ENCODE measurements around the gene UGT3A1. TPM values are rescaled to one million over a fixed set of nuclear protein-coding genes. Genes with fewer than 3 reads are reported as not detected.
"Not testable (repeated sequence)": the region's sequence is repeated elsewhere in the genome, so short reads cannot be mapped to it uniquely, and the experiment has no call there.

The UGT3A1 gene
- total RNA-seq, 1 donor = not detected

GRCh38 chr5:36029914-36030313, 38.7 kb upstream of the UGT3A1 start:
- no peak overlapping the region for H3K4me3 ChIP-seq (ENCODE audit: low read depth, low read length)
- TF ChIP-seq, protein P1, sequence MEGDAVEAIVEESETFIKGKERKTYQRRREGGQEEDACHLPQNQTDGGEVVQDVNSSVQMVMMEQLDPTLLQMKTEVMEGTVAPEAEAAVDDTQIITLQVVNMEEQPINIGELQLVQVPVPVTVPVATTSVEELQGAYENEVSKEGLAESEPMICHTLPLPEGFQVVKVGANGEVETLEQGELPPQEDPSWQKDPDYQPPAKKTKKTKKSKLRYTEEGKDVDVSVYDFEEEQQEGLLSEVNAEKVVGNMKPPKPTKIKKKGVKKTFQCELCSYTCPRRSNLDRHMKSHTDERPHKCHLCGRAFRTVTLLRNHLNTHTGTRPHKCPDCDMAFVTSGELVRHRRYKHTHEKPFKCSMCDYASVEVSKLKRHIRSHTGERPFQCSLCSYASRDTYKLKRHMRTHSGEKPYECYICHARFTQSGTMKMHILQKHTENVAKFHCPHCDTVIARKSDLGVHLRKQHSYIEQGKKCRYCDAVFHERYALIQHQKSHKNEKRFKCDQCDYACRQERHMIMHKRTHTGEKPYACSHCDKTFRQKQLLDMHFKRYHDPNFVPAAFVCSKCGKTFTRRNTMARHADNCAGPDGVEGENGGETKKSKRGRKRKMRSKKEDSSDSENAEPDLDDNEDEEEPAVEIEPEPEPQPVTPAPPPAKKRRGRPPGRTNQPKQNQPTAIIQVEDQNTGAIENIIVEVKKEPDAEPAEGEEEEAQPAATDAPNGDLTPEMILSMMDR (IDR thresholded peaks at IDR 0.05; ENCODE audit: insufficient read depth, low read length) = no peak
- DNase-seq (ENCODE audit: low read depth) = no peak

DNA sequence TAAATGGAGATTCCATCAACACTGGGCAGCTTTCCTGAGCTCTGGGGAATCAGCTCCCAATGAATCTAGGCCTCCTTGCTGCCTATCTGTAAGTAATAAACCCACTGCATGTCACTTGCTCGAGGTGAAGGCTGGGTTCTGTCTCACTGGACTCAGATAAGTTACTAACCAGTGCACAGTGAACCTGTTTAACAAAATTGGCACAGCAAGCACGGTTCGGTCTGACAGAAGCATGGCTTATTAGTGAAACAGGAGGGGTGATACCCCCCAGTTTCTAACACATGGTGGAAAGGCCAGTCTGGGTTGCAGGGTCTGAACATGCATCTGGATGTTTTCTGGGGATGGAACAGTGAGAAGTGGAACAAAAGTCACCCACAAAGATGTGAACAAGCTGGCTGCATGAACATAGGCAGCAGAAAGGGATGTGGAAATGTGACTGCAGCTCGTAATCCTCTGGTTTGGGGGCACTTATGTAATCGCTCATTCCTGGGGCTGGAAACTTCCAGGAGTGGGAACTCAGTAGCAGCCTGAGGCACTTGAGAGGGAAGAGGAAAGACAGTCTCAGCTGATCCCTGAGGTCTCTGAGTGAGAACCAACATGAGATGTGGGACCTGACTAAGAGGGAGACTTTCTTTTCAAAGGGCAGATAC, 37.8 kb upstream of the UGT3A1 start:
- DNase-seq (ENCODE audit: low read depth) = no peak
- TF ChIP-seq, protein P1 (IDR thresholded peaks at IDR 0.05; ENCODE audit: insufficient read depth, low read length) = no peak
- H3K4me3 ChIP-seq (ENCODE audit: low read depth, low read length) = no peak overlapping the region

DNA sequence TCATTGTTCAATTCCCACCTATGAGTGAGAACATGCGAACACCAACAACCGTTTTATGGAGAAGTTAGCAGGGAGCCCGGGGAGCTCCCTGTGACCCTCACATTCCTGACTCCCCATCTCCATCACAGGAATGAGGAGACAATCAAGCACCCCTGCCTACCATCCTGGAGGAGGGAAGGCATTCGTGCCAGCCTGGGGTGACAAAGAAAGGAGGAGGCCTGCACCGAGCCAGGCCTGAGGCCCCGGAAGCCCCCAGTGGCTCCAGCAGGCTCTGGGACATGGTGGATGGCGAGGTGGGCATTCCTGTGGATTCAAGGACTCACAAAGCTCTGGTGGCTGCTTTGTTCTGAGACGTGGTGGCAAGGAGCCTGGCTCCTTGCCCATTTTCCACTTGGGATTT, 36.5 kb upstream of the UGT3A1 start:
- H3K4me3 ChIP-seq (ENCODE audit: low read depth, low read length) = no peak overlapping the region
- TF ChIP-seq, protein P1 (IDR thresholded peaks at IDR 0.05; ENCODE audit: insufficient read depth, low read length) = no peak
- no peak for DNase-seq (ENCODE audit: low read depth)

DNA sequence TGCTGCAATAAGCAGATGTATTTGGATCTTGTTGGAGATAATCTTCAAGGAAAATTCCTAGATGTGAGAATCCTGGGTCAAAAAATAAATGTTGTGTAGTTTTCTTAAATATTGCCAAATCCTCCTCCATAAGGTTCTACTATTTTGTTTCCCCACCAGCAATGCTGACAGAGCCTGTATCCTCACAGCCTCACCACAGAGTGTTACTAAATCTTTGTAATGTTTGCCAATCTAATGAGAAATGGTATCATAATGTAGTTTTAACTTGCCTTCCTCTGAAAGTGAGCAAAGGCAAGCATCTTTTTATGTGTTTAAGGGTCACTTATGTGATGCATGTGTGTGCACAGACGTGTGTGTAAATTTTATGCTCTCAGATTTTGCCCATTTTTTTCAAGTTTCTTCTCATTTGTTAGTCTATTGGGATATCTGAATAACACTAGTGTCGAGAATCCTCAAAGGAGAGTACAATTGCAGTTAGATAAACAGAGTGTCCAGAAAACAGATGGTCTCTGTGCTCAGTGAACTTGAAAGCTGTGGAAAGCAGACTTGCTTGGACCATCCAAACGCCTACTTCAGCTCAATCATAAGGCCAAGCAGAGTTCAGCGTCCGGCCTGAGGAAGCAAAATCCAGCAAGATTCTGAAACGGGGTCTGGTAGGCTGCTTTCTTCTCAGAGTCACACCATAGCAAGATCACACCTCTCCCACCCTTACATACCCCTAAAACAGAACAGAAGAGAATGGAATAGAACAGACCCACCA, 35.7 kb upstream of the UGT3A1 start:
- DNase-seq (ENCODE audit: low read depth) = no peak
- TF ChIP-seq, protein P1 (IDR thresholded peaks at IDR 0.05; ENCODE audit: insufficient read depth, low read length) = no peak
- no peak overlapping the region for H3K4me3 ChIP-seq (ENCODE audit: low read depth, low read length)

DNA sequence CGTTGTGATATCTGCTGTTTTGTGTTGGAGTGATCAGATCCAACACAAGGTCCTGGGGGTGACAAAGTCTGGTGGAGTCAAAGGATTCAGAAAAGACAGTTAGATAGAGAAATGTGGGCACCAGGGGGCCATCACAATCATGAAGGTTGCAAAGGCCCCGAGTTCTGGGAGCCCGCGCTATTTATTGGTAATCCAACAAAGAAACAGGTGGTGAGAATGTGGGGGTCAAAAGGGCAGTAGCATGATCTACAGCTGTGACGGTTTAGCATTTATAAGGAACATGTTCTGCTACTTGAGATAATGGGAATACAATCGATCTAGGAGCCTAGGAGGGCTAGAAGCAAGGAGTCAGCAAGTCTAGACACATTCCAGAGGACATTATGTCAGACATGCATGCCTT, 31.1 kb upstream of the UGT3A1 start:
- H3K4me3 ChIP-seq (ENCODE audit: low read depth, low read length); DNase-seq (ENCODE audit: low read depth): not testable (repeated sequence)

GRCh38 chr5:36019584-36019983, 28.4 kb upstream of the UGT3A1 start:
- DNase-seq (ENCODE audit: low read depth); H3K4me3 ChIP-seq (ENCODE audit: low read depth, low read length): not testable (repeated sequence)

GRCh38 chr5:36017622-36018021, 26.4 kb upstream of the UGT3A1 start:
- TF ChIP-seq, protein P1 (IDR thresholded peaks at IDR 0.05; ENCODE audit: insufficient read depth, low read length) = no peak
- no peak for DNase-seq (ENCODE audit: low read depth)
- no peak overlapping the region for H3K4me3 ChIP-seq (ENCODE audit: low read depth, low read length)

DNA sequence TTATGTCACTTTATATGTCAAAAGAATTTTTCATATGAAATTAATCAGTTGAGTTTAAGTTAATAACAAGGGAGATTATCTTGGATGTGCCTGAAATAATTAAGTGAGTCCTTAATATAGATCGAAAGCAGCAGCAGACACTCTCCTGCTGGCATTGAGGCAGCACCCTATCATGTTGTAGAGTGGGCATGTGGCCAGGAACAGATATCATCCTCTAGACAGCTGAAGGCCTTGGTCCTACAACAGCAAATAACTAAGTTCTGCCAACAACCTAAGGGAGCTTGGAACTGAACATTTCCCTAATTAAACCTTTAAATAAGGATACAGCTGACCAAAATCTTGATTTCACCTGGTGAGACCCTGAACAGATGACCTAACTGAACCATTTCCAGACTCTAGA, 25.8 kb upstream of the UGT3A1 start:
- TF ChIP-seq, protein P1 (IDR thresholded peaks at IDR 0.05; ENCODE audit: insufficient read depth, low read length) = no peak

More for the DNA sequence above, 25.8 kb upstream of the UGT3A1 start:
- H3K4me3 ChIP-seq (ENCODE audit: low read depth, low read length) = no peak overlapping the region
- no peak for DNase-seq (ENCODE audit: low read depth)

Data from fibroblast of the aortic adventitia (primary cell).